Measurements from ENCODE around the gene CHRNB4.

- no peak for TF ChIP-seq GATA3 (IDR thresholded peaks at IDR 0.05; ENCODE audit: low read depth, low read length)
- no peak for TF ChIP-seq GATA2 (IDR thresholded peaks at IDR 0.05; ENCODE audit: low read depth, low read length)
These were observed 17.1 kb downstream of the CHRNB4 start for GRCh38 chr15:78623786-78624497.
